ENCODE data around the gene CHST8.

Gene CHST8

DNA sequence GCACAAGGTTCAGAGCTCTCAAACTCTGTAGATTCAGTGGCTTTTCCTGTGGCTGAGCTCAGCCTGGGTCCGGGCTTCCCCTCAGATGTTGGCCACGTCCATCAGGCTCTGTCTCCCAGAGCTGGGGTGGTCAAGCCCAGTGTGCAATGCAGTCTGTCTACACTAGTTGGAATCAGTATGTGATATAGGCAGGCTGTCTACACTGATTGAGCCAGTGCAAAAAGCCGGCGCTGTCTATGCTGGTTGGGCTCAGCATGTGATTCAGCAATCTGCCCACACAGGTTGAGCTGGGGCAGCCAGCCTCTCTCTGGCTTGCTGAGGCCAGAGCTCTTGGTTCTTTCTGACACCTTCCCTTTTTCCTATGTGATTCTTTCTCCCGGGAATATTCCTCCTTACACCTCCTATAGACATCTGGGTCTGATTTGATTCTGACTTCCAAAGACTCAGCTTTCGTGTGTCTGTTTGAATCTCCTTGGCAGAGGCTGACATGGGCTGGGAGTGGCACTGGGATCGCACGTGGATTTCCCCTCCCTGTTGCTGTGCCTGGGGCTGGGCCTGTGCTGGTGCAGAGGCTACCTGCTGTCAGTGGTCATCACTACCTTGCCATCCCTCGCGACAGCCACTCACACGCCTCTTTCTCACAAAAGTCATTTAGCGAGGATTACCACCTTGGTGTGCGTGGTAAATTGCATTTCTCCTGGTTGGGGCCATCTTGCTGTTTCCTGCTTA lies 9.3 kb downstream of the CHST8 start:
- Histone ChIP-seq H3F3A (ENCODE audit: insufficient read depth, low read length) (no peaks in the 10 kb centered on the region), H3K27me3 (replicated peaks; ENCODE audit: insufficient read depth, low read length) (0 out of 2 replicates have a peak, but pooled peaks cover 4% of the 10 kb centered on the region), H3K79me2 (ENCODE audit: low read length) (no peaks in the 10 kb centered on the region; the same call in 1 of the 2 replicates), H4K20me1 (ENCODE audit: insufficient read depth, low read length) (no peaks in the 10 kb centered on the region), H3K4me1 (ENCODE audit: low read length) (no peaks in the 10 kb centered on the region), H3K9me3 (replicated peaks; ENCODE audit: insufficient read depth, low read length) (no peaks in the 10 kb centered on the region), H2AFZ (ENCODE audit: low read length) (no peak overlapping the region), H3K9me2 (replicated peaks; ENCODE audit: insufficient read depth, low read length) (no peaks in the 10 kb centered on the region), H3K9ac (ENCODE audit: low read length) (no peak overlapping the region), H3K27ac (ENCODE audit: low read length) (no peak overlapping the region), H3K4me2 (ENCODE audit: low read depth, low read length) (no peak overlapping the region), H3K4me3 (ENCODE audit: low read length) (no peak overlapping the region), H3K36me3 (replicated peaks; ENCODE audit: insufficient read depth, low read length) (no peaks in the 10 kb centered on the region)
- TF ChIP-seq, protein P1, sequence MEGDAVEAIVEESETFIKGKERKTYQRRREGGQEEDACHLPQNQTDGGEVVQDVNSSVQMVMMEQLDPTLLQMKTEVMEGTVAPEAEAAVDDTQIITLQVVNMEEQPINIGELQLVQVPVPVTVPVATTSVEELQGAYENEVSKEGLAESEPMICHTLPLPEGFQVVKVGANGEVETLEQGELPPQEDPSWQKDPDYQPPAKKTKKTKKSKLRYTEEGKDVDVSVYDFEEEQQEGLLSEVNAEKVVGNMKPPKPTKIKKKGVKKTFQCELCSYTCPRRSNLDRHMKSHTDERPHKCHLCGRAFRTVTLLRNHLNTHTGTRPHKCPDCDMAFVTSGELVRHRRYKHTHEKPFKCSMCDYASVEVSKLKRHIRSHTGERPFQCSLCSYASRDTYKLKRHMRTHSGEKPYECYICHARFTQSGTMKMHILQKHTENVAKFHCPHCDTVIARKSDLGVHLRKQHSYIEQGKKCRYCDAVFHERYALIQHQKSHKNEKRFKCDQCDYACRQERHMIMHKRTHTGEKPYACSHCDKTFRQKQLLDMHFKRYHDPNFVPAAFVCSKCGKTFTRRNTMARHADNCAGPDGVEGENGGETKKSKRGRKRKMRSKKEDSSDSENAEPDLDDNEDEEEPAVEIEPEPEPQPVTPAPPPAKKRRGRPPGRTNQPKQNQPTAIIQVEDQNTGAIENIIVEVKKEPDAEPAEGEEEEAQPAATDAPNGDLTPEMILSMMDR (IDR thresholded peaks at IDR 0.05; ENCODE audit: low read length) = no peak
- TF ChIP-seq EZH2phosphoT487 (IDR thresholded peaks at IDR 0.05; ENCODE audit: low read length) (no peak), EZH2 (optimal IDR thresholded peaks at IDR 0.05; ENCODE audit: low read depth, low read length) (no peak)
- no peak for DNase-seq

DNA sequence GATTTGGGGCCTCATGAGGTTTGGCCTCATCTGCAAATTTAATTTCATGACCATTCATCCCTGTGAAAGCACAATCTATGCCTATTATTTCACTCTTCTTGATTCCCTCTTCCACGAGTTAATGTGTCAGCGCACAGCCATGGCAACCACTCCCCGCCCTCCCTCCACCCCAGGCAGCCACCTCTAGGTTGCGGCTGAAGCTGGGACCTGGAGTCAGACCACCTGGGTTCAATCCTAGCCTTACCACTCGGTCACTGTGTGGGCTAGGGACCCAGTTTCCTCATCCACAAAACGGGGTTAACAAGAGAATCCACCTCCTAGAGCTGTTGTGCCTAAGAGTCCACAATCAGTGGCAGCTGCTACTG lies 9.8 kb downstream of the CHST8 start:
- Histone ChIP-seq H3K9me2 (replicated peaks; ENCODE audit: insufficient read depth, low read length) (no peaks in the 10 kb centered on the region), H3K9me3 (replicated peaks; ENCODE audit: insufficient read depth, low read length) (no peaks in the 10 kb centered on the region), H3K4me1 (ENCODE audit: low read length) (no peaks in the 10 kb centered on the region), H3K79me2 (ENCODE audit: low read length) (no peaks in the 10 kb centered on the region; the same call in 1 of the 2 replicates), H4K20me1 (ENCODE audit: insufficient read depth, low read length) (no peaks in the 10 kb centered on the region), H2AFZ (ENCODE audit: low read length) (no peak overlapping the region), H3K4me3 (ENCODE audit: low read length) (no peak overlapping the region), H3K9ac (ENCODE audit: low read length) (no peak overlapping the region), H3K27ac (ENCODE audit: low read length) (no peak overlapping the region), H3F3A (ENCODE audit: insufficient read depth, low read length) (no peaks in the 10 kb centered on the region), H3K27me3 (replicated peaks; ENCODE audit: insufficient read depth, low read length) (no peaks in the 10 kb centered on the region), H3K36me3 (replicated peaks; ENCODE audit: insufficient read depth, low read length) (no peaks in the 10 kb centered on the region), H3K4me2 (ENCODE audit: low read depth, low read length) (no peak overlapping the region)
- no peak for DNase-seq
- TF ChIP-seq EZH2phosphoT487 (IDR thresholded peaks at IDR 0.05; ENCODE audit: low read length) (no peak), EZH2 (optimal IDR thresholded peaks at IDR 0.05; ENCODE audit: low read depth, low read length) (no peak)
- TF ChIP-seq, protein P1 (IDR thresholded peaks at IDR 0.05; ENCODE audit: low read length) = no peak

GRCh38 chr19:33634361-33635091 lies 12.8 kb downstream of the CHST8 start:
- H3K27me3 ChIP-seq (replicated peaks; ENCODE audit: insufficient read depth, low read length) = no peaks in the 10 kb centered on the region; the same call in 1 of the 2 replicates
- no peak overlapping the region for H3K4me2 ChIP-seq (ENCODE audit: low read depth, low read length)
- H3F3A ChIP-seq (ENCODE audit: insufficient read depth, low read length) = no peaks in the 10 kb centered on the region
- no peaks in the 10 kb centered on the region for H3K9me2 ChIP-seq (replicated peaks; ENCODE audit: insufficient read depth, low read length)
- H3K36me3 ChIP-seq (replicated peaks; ENCODE audit: insufficient read depth, low read length) = no peaks in the 10 kb centered on the region
- TF ChIP-seq, protein P1 (IDR thresholded peaks at IDR 0.05; ENCODE audit: low read length) = no peak
- no peak for TF ChIP-seq EZH2 (optimal IDR thresholded peaks at IDR 0.05; ENCODE audit: low read depth, low read length)
- TF ChIP-seq EZH2phosphoT487 (IDR thresholded peaks at IDR 0.05; ENCODE audit: low read length) = no peak
- H3K9me3 ChIP-seq (replicated peaks; ENCODE audit: insufficient read depth, low read length) = no peaks in the 10 kb centered on the region
- H4K20me1 ChIP-seq (ENCODE audit: insufficient read depth, low read length) = no peaks in the 10 kb centered on the region
- peaks cover 15% of the 10 kb centered on the region for H3K4me1 ChIP-seq (ENCODE audit: low read length)
- no peak overlapping the region for H3K9ac ChIP-seq (ENCODE audit: low read length)
- no peak overlapping the region for H3K27ac ChIP-seq (ENCODE audit: low read length)
- H3K4me3 ChIP-seq (ENCODE audit: low read length) = no peak overlapping the region
- no peak overlapping the region for H2AFZ ChIP-seq (ENCODE audit: low read length)
- no peaks in the 10 kb centered on the region for H3K79me2 ChIP-seq (ENCODE audit: low read length)
- no peak for DNase-seq
